Fibroblast of skin of back (primary cell): ENCODE results near the gene RAPH1.

Experiments
- DNase-seq: peaks from one replicate; pipeline ENCODE4 v3.0.0-alpha.2; 2013

Gene RAPH1

DNA sequence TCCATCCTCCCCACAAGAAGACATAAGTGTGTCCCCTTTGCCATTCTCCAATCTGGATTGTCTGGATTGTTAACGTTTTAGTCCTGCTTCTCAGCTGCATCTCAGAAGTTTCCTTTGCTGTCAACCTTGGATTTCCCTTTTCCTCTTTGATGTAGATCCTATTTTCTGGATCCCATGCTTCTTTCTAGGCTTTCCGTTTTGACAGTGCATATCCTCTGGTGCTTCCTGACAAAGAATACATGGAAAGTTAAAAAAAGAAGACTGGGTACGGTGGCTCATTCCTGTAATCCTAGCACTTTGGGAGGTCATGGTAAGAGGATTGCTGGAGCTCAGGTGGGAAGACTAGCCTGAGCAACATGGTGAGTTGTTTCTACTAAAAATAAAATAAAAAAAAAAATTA lies 180.1 kb downstream of the RAPH1 start:
- no peak for DNase-seq

DNA sequence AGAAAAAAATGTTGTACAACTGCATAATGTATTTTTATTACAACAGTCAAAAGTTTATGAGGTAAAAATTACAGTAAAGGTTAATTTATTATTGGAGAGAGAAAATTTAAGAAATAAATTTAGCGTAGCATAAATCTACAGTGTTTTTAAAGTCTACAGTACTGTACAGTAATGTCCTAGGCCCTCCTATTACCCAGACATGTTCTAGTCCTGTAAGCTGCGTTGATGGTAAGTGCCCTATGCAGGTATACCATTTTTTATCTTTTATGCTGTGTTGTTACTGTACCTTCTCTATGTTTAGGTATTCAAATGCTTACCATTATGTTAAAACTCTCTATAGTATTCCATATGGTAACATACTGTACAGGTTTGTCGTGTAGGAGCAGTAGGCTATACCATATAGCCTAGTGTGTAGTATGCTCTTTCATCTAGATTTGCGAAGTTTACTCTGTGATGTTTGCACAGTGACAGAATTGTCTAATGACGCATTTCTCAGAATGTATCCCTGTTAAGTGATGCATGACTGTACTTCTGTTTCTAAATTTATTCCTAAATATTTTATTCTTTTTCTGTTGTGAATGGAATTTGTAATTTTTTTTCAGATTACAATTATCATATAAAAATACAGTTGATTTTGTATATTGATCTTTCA lies 182.4 kb downstream of the RAPH1 start:
- no peak for DNase-seq

DNA sequence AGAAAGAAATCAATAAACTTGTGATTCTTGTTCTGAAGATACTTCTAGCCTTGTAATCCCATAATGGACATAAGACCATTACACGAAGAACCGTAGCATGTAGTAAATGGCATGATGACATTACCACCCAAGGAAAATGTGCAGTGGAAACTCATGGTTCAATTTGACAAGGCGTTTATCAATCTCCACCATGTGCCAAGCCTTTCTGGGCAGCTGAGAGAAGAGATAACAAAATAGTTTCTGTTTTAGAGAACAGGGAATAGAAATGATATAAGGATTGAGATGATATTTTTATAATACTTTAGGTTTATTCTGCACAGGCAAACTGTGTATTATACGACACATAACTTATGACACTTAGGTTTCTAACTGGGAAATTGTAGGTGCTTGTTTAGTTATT lies 187.7 kb downstream of the RAPH1 start:
- no peak for DNase-seq

DNA sequence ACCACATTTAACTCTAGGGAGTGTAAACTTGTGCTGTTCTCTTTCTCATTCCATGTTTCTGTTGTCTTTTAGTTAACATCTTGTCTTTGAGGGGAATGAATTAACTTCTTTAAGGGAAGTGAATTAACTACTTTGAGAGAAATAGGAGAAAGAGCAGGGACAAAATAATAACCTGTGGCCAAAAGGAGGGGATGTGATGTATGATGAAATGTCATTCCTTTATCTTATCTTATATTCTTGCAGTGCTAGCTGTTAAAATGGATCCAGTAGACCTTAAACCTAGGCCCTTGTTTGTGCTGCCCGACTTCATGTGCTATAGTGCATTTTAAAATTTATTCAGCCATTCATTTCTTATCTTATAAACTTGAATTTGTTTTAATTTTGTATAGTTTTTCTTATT lies 188.5 kb downstream of the RAPH1 start:
- DNase-seq, result no peak

DNA sequence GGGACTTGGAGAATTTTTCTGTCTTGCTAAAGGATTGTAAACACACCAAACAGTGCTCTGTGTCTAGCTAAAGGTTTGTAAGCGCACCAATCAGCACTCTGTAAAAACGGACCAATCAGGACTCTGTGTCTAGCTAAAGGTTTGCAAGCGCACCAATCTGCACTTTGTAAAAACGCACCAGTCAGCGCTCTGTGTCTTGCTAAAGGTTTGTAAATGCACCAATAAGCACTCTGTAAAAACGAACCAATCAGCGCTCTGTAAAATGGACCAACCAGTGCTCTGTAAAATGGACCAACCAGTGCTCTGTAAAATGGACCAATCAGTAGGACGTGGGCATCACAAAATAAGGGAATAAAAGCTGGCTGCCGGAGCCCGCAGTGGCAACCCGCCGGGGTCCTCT lies 190.4 kb downstream of the RAPH1 start:
- DNase-seq, result no peak
